ELR (cell line): ENCODE results near the gene SPTBN2.
A peak's percentile ranks its signal among the peaks of the same experiment; 100 is the strongest.
"Not testable (repeated sequence)": the region's sequence is repeated elsewhere in the genome, so short reads cannot be mapped to it uniquely, and the experiment has no call there.

Experiments
- DNase-seq: peaks from one replicate; pipeline ENCODE4 v3.0.0-alpha.2; 2015; ENCODE audit warnings: low read depth

SPTBN2 gene

DNA sequence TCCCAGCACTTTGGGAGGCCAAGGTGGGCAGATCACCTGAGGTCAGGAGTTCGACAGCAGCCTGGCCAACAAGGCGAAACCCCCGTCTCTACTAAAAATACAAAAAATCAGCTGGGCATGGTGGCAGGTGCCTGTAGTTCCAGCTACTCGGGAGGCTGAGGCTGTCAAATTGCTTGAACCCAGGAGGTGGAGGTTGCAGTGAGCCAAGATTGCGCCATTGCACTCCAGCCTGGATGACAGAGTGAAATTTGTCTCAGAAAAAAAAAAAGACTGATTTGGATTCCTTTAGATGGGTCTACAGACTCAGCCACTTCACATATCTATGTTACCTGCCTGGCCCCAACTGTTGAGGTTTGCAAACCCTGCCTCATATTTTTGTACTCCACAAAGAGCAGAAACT is 4.8 kb downstream of the SPTBN2 start:
- not testable (repeated sequence) for DNase-seq

DNA sequence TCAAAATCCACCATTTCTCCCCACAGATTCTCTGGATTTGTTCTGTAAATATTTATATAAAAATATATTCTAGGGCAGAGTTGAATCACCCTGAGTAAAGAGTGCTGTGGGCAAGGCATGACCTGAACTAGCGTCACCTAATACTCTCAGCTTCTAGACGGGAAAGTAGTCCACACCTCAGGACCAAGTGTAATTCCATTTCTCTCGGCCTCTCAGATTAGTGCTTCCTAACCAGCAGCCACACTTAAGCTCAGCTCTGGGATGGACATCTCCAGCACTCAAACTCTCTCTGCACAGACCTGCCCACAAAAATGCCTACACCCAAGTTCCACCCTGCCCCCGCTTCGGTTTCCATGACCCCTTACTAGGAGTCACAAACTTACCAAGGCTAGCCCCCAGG is 5.3 kb downstream of the SPTBN2 start:
- DNase-seq, result no peak

DNA sequence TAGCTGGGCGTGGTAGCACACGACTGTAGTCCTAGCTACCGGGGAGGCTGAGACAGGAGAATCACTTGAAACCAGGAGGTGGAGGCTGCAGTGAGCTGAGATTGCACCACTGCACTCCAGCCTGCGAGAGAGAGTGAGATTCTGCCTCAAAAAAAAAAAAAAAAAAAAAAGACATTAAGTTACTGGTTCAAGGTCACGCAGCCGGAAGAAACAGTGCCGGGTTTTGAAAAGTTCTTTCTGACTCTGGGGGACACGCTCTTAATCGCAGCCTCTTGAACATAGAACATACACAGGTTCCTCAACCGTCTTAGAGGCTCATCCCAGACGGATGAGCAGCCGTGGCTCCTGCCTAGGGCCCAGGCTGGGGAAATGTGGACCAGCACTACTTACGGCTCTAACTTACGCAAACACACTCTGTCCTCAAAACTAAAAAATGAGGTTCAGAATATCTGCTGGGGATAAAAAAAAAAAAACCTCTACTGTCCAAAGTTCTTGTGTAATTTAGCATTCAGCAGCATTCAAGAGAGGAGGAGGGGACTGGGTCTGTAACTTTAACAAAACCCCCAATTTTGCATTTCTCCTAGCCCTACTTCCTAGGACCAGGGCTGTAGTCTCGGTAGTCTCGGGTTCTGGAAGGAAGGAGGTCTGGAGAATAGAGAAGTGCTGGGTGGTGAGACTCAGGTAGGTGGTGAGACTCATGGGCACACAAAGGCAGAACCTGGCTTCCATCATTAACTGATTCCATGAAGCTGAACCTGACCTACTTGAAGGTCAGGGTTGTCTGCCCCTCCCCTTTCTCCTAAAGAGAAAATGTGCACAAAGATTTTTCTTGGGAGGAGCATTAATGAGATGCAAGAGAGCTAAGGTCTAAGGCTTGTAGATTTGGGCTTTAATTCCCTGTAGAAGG is 6.0 kb downstream of the SPTBN2 start:
- no peak for DNase-seq

DNA sequence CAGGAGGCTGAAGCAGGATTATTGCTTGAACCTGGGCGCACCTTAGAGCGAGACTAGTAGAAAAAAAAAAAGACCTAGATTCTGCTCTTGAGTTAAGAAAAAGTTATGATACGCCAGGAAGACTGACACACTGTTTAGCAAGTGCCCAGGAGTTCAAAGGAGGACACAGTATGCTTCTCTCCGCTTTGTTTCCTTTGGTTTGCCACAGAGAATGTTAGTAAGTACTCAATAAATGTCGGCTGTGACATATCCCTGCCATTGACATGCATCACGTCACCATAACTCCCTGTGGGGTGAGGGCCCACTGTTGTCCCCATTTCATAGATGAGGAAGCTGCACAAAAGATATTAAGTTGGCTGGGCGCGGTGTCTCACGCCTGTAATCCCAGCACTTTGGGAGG is 7.1 kb downstream of the SPTBN2 start:
- no peak for DNase-seq

DNA sequence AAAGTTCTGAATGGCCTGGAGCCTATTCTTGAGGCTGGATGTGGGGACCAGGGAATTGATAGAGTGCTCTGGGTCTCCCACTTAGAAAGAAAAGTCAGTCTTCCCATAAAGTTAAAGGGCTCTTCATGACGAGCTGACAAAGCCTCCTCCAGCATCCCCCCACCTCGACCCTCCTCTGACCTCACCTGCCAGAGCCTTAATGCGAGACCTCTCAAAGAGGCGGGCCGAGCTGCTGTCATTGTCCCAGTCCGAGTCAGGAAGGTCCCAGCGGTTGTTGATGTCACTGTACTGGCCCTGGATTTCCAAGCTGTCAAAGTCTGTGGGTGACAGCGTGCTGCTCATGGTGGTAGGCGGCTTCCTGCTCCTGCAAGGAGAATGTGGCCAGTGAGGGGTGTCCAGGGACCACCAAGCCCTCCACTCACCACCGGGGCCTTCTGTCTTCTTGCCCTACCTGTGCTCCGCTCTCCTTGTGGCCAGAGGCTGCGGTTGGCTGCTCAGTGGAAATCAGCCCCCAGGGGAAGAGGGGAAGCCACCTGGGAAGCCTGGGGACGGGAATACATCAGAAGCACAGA is 8.0 kb downstream of the SPTBN2 start:
- DNase-seq, result no peak

DNA sequence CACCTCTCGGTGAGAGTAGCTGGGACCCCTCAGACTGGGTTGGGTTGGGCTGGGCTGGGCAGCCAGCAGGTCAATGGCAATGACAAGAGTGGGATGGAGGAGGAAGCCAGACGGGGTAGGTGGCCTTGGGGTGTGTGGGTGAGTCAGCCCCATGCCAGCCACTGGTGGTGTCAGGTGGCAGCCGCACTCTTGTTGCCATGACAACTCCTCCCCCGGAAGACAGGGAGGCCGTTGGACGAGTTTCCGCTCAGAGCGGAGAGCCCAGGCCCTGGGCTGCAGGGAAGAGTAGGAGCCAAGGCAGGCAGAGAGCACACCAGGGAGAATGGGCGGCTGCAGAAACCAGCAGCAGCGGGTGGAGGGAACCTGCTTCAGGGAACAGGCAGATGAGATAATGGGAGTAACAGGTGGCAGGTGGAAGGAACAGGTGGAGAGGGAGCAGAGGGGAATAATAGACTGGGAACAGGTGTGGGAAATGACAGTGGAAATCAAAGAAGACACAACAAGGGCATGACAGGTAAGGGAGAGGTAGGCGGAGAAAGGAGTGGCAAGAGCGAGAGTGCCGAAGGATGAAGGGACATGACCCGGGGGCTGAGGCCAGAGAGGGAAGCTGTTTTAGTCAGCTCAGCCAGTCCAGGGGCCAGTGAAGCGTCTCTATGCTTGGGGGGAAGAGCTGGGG is 8.7 kb downstream of the SPTBN2 start:
- DNase-seq, result peak; percentile 65

DNA sequence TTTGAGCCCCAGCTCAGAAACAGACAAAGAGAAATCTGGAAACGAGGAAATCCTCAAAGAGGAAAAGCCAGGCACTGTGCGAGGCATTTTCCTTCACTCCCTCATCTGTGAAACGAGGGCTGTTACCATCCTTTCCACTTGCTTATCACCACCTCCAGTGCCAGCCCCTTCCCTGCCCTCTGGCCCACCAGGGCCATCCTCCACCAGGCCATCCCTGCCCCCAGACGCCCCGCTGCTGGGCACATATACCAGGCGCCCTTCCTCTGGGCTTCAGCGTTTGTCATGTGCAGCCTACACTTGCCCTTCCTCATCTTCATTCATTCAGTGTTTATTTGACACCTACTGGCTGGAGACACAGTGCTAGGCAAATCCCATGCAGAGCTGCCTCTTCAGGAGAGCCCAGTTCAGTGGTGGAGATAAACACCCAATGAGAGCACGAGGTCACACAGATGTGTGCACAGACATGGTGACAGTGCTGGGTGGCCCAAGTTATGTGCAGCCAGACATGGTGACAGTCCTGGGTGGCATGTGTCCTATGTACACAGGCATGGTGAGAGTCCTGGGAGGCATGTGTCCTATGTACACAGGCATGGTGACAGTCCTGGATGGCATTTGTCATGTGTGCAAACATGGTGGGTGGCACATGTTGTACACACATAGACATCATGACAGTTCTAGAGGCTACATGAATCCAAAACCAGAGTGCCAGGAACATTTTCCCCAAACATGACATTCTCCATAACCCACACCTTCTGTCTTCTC is 9.7 kb downstream of the SPTBN2 start:
- DNase-seq, result no peak

DNA sequence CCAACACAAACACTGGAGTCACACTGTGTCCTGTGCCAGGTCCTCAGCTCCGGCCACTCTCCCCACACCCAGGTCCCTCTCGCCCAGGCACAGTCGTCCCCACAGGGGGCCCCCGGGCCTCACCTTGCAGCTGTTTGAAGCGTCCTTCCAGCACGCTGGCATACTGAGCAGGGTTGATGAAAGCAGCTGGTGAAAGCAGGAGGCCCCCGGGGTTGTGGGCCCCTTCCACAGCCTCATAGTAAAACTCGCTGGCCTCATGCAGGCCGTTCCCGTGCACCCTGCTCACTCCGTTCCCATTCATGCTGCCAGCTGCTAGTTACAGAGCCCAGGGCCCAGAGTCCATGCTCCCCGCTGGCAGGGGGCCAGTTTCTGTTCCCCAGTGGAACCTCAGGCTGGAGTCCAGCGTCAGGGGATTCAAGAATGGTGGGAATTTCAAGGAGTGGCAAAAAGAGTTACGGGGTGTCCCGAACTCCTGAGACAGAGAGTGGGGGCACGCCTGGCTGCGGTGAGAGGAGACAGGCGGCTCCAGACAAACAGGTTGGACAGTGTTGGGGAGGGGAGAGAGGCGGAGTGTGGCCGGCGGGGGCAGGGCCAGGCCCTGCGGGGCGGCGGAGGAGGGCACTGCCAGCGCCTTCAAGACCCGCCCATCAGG is 10.6 kb downstream of the SPTBN2 start:
- DNase-seq, result no peak

DNA sequence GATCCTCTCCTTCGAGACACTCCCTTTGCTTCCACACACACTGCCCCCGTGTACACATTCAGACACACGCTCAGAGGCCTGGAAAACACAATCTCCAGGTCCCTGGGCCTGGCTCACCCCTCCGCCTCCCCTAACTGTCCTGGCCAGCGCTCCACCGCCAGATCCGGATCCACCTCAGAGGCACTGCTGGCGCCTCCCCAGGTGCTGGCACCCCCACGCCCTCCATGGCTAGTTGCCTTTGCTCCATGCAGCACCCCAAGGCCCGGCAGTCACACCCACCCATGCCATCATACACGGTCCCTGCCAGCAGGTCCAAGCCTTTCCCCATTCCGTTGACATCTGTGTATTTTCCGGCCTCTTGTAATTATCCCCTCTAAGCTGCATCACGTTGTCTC is 11.1 kb downstream of the SPTBN2 start:
- DNase-seq, result no peak

DNA sequence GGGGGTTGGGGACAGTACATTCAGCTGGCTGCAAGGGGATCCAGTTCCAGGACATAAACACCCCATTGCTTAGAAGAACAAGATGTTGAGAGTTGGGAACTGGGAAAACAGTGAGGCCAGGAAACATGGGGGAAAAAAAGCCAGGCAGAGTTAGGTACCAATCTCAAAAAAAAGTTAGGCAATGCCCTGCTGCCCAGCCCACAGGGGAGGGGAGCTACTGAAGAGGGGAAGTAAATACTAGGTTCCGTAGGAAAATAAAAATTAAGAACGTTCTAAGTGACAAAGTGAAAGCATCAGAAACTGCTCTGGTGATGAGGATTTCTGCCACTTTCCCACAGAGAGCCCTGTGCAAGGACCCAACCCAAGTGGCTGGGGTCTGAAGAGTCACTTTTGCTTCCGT is 12.0 kb downstream of the SPTBN2 start:
- no peak for DNase-seq

DNA sequence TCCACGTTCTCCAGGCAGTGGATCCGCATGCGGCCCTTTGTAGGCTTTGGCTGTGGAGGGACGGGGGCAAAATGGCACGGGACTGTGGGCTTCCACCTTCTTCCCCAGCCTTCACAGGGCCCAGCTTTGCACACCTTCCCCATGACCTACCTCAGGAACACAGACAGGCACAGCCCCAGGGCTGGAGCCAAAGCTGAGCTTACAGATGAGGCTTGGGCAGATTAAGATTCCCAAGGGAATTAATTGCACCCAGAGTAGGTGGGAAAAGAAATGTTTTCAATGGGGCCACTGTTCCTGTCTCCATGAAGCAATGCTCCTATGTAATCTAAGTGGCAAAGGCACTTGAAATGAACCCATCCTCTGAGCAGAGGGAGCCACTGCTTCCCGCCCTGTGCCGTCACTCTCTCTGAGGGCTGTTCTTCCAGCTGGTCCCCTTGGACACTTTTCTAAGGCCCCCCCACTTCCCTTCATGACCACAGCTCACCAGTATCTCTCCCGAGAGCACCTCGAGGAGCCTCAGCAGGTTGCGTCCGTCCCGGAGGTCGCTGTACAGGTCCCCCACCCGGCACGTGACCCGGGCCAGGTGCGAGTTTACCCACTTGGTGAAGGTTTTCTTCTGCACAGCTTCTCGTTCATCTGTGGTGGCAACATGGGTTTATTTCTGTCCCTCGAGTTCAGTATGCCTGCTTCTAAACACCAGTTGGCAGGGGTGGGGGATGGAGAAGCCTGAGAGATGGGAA is 13.5 kb downstream of the SPTBN2 start:
- no peak for DNase-seq

DNA sequence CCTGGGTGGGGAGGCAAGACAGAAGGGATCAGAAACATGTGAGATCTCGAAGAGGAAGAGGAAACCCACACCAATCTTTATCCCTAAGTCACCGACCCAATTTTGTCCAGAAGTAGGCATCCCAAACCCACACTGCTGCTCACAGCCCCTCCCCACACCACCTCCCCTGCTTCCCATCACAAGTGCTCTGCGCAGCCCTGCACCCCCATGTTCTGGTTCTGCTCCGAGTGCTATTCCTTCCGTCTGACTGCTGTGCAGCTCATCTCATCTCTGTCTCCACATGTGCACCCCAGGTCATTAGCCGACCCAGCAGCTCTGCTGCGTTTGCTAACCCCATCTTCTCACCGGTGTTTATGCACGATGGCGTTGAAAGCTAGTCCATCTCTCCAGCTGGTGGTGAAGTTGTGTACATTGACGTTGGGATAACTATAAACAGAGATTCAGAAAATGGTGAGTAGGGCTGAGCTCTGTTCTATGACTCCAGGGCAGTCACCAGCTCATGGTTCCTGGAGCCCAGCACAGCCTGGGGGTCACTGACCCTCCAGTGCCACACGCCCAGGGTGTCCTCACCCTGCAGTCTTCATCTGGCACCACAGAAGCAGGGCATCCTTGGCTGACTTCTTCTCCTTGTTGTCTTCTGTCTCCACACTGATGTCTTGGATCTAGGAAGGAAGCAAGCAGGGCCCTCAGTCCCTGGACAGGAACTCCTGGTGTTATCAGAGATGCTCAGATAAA is 15.1 kb downstream of the SPTBN2 start:
- no peak for DNase-seq

DNA sequence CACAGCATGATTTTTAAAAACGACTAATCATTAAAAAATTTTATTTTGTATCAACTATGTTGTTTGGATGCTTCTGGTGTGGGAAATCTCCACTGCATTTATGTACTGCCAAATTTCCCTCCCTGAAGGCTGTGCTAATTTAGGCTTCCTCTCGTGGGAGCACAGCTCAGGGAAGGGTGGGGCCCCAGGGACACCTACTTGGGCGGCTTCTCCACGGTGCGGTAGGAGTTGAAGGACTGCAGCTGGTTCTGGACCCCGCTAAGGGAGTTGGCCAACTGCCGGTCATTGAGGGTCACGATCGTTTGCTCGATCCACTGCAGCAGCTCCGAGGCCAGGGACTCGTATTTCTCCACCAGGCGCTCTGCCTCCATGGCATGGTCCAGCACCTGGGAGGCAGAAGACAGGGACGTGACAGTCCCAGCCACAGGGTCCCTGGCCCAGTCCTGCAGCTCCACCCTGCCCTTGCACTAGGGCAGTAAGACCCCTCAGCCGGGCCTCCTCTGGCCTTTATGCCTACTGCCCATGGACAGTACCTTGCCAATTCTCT is 18.6 kb downstream of the SPTBN2 start:
- DNase-seq, result no peak

DNA sequence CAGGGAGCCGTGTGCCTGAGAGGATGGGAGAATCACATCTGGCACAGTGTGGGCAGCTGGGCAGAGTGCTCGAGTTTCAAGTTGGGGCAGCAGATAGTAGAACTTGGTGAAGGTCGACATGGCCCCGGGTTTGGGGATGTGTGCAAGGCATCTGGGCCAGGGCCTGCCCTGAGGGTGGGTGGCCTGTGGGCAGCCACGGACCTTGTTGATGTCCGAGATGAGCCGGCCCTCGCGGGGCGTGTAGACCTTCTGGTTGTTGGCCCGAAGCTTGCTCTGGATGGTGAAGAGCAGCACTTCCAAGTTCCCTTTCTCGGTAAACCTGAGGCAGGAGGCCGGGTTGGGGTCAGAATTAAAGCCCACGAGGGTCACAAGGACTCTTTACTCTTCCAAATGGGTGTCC is 20.3 kb downstream of the SPTBN2 start:
- DNase-seq, result no peak

DNA sequence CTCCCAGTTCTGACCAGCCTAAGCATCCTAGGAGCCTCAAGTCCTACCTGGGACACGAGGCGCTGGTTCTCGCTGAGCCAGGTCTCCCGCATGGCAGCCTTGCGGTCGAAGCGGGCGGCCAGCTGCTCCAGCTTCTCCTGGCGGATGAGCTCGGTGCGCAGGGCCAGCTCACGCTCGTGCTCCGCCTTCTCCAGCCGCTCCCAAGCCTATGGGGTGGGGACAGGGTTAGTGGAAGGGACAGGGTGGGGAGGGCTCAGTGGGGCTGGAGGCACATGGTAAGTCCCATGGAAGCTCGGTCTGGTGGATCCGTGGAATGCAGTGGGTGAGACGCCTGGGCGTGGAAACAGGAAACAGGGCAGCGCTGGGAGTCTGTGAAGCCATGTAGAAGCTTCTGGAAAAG is 20.9 kb downstream of the SPTBN2 start:
- DNase-seq, result no peak

DNA sequence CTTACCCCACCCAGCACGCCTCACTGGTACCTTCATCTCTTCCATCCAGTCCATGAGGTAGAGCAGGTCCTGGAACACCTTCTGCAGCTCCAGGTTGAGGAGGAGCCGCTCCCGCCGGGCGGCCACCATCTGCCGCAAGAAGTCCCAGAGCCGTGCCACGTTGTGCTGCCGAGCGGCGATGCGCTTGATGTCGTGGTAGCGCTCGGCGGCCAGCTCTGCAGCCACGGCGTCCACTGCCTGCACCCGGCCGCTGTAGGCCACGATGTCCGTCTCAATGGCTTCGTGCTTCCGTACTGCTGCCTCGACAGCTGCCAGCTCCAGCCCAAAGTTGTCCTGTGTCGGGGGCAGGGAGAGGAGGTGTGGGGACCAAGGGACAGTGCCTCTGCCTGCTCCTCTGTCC is 21.5 kb downstream of the SPTBN2 start:
- no peak for DNase-seq

DNA sequence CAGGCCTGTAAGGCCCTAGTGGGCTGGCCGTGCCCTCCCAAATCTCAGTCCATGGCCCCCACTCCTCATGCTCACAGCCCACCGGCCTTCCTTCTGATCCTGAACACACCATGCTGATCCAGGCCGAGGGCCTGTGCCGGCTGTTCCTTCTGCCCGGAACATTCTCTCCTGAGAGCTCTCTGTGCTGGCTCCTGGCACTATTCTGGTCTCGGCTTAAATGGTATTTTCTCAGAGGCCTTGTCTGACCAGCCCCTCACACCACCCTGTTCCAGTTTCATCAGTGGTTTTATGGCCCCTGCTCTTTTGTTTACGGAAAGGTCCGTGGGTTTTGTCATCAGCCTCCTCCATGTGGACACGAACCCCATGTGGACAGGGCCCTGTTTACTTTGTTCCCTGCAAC is 22.0 kb downstream of the SPTBN2 start:
- DNase-seq, result no peak

DNA sequence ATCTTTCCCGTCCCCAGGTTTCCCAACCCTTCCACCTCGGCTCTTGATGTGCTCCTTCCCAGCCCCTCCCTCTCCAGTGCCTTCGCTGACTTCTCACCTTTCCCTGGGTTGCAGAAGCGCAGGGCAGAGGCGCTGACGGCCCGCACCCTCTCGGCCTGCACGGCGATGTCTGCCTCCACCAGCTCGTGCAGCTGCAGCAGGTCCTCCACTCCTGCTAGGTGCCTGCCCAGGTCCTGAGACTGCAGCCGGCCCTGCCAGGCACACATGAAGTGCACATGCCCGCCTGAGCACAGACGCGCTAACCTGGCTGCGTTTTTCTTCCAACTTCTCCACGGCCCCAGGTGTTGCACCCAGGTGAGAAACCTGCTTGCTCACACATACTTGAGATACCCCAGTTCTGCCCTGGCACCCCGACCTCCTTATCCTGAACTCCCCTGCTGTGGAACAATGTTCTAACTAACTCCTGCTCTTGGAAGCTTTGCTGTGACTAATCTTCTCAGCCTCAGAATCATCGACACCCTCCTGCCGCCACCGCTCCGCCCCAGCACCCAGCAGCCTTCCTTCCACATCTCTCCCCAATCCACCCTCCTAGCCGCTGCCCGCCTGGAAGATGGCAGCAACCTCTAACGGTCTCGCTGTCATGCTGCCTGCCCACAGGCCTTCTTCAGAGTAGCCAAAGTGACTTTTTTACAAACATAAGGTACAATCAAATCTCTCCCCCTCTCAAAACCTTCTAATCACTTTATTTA is 23.3 kb downstream of the SPTBN2 start:
- no peak for DNase-seq

DNA sequence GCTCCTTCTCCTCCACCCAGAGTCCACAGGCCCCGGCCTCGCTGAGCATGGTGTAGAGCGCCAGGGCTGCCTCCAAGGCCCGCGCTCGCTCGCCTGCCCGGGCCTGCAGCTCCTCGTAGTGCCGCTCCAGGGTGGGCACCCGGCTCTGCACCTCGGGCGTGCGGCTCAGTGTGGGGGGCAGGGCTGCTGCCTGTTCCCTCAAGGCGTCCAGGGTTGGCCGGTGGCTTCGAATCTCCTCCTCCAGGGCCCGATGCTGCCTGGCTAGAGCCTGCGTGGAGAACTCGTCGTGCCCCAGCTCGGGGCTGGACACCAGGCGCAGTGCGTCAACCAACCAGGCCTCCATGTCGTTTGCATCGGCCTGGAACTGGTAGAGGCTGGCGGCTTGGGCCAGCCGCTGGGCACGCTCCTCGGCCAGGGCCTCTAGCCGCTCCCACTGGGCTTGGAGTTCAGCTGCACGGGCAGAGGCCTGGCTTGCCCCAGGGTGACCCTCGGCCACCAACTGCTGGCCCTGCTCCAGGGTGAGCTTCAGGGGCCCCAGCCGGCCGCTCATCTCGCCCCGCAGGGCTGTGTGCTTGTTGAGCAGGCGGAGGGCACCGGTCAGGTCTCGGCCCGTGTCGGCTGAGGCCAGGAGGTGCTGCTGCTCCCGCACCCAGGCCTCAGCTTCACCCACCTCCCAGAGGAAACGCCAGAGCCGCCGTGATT is 24.2 kb downstream of the SPTBN2 start:
- no peak for DNase-seq
